ENCODE results near the gene TSNAX. TPM values are rescaled to one million over a fixed set of nuclear protein-coding genes. Genes with fewer than 3 reads are reported as not detected.

The TSNAX gene
- polyA plus RNA-seq, 1 donor (not counting 4 experiments of a cell fraction or from before 2014, with no cell fraction given), result 32.6 TPM

- DNase-seq (ENCODE audit: low read depth, low spot score) (no peak), FAIRE-seq (no peak)
- Histone ChIP-seq H3K9me1 (ENCODE audit: control insufficient read depth, extremely low read depth, insufficient read depth, low read length) (no peaks in the 10 kb centered on the region), H3K9me3 (ENCODE audit: control insufficient read depth, low read depth, low read length) (no peaks in the 10 kb centered on the region), H3K4me3 (ENCODE audit: control insufficient read depth in 2 of 3, extremely low read depth in 1 of 3, insufficient read depth in 2 of 3, low read depth in 1 of 3, low read length in 3 of 3) (no peak overlapping the region), H3K27ac (ENCODE audit: control insufficient read depth, insufficient read depth, low read length) (no peak overlapping the region), H2AFZ (ENCODE audit: control insufficient read depth, low read length) (no peak overlapping the region), H3K79me2 (ENCODE audit: control insufficient read depth, insufficient read depth, low read length) (no peaks in the 10 kb centered on the region), H3K36me3 (ENCODE audit: control insufficient read depth in 2 of 2, extremely low read depth in 1 of 2, insufficient read depth in 2 of 2, low read length in 2 of 2) (no peaks in the 10 kb centered on the region), H3K4me1 (ENCODE audit: control insufficient read depth, extremely low read depth, insufficient read depth, low read length) (peaks cover 5% of the 10 kb centered on the region), H3K9ac (ENCODE audit: control insufficient read depth, extremely low read depth, insufficient read depth, low read length) (no peak overlapping the region), H3K4me2 (ENCODE audit: control insufficient read depth, extremely low read depth, insufficient read depth, low read depth, low read length) (no peak overlapping the region), H3K27me3 (ENCODE audit: control insufficient read depth, extremely low read depth, insufficient read depth, low read length) (no peaks in the 10 kb centered on the region), H4K20me1 (ENCODE audit: control insufficient read depth, extremely low read depth, insufficient read depth, low read length) (no peaks in the 10 kb centered on the region)
- TF ChIP-seq CTCF (optimal IDR thresholded peaks at IDR 0.05 in 1 of 3, IDR thresholded peaks at IDR 0.05 in 1 of 3, conservative IDR thresholded peaks at IDR 0.05 in 1 of 3; ENCODE audit: extremely low read depth in 1 of 3, insufficient read depth in 2 of 3, low read length in 3 of 3), result no peak
- dilution Hi-C loops (cut with MboI; ENCODE audit: extremely low pct_ligation_motif_present, low sequenced_read_pairs), result no loop called here
These were observed 6.4 kb upstream of the TSNAX start for GRCh38 chr1:231522038-231522437.

DNA sequence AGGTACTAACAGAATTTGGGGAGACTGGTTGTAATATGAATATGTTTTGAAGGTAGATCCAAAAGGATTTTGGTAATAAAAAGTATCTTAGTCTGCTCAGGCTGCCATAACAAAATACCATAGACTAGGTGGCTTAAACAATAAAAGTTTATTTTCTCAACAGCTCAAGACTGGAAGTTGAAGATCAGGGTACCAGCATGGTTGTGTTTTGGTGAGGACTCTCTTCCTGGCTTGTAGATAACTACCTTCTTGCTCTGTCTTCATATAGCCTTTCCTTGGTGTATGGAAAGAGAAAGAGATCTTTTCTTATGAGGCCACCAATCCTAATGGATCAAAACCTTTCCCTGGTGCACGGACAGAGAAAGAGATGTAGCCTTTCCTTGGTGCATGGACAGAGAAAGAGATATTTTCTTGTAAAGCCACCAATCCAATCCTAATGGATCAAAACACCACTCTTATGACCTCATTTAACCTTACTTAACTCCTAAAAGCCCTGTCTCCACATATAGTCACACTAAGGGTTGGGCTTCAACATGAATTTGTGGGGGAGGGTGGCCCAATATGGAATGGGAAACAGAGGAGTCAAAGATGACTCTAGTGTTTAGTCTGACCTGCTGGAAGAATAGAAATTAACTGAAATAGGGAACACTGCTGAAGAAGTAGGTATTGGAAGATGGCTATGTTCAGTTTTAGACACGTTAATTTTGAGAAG lies 5.4 kb upstream of the TSNAX start:
- DNase-seq (ENCODE audit: low read depth, low spot score) (no peak), FAIRE-seq (no peak)
- Histone ChIP-seq H3K4me2 (ENCODE audit: control insufficient read depth, extremely low read depth, insufficient read depth, low read depth, low read length) (no peak overlapping the region), H3K9me3 (ENCODE audit: control insufficient read depth, low read depth, low read length) (no peaks in the 10 kb centered on the region), H3K9me1 (ENCODE audit: control insufficient read depth, extremely low read depth, insufficient read depth, low read length) (no peaks in the 10 kb centered on the region), H4K20me1 (ENCODE audit: control insufficient read depth, extremely low read depth, insufficient read depth, low read length) (no peaks in the 10 kb centered on the region), H3K79me2 (ENCODE audit: control insufficient read depth, insufficient read depth, low read length) (peaks cover 2% of the 10 kb centered on the region), H3K4me3 (ENCODE audit: control insufficient read depth in 2 of 3, extremely low read depth in 1 of 3, insufficient read depth in 2 of 3, low read depth in 1 of 3, low read length in 3 of 3) (no peak overlapping the region), H2AFZ (ENCODE audit: control insufficient read depth, low read length) (no peak overlapping the region), H3K4me1 (ENCODE audit: control insufficient read depth, extremely low read depth, insufficient read depth, low read length) (peaks cover 15% of the 10 kb centered on the region), H3K9ac (ENCODE audit: control insufficient read depth, extremely low read depth, insufficient read depth, low read length) (no peak overlapping the region), H3K27ac (ENCODE audit: control insufficient read depth, insufficient read depth, low read length) (no peak overlapping the region), H3K27me3 (ENCODE audit: control insufficient read depth, extremely low read depth, insufficient read depth, low read length) (no peaks in the 10 kb centered on the region), H3K36me3 (ENCODE audit: control insufficient read depth in 2 of 2, extremely low read depth in 1 of 2, insufficient read depth in 2 of 2, low read length in 2 of 2) (no peaks in the 10 kb centered on the region)
- dilution Hi-C loops (cut with MboI; ENCODE audit: extremely low pct_ligation_motif_present, low sequenced_read_pairs), result no loop called here
- no peak for TF ChIP-seq CTCF (optimal IDR thresholded peaks at IDR 0.05 in 1 of 3, IDR thresholded peaks at IDR 0.05 in 1 of 3, conservative IDR thresholded peaks at IDR 0.05 in 1 of 3; ENCODE audit: extremely low read depth in 1 of 3, insufficient read depth in 2 of 3, low read length in 3 of 3)
- no peak for TF ChIP-seq EZH2 (IDR thresholded peaks at IDR 0.05; ENCODE audit: low read length)
